Adrenal gland (tissue), 12 donors: ENCODE results near the gene MEGF11. TPM values are rescaled to one million over a fixed set of nuclear protein-coding genes. Genes with fewer than 3 reads are reported as not detected.

Experiments
- DNase-seq, 7 donors: peaks; one replicate each; pipeline ENCODE4 v3.0.0-alpha.2; 2019 to 2020
- H3K27ac ChIP-seq, 5 donors: fragments of 200-600 bp; sonication (generic) in 4 of 5; 1 replicate in 3 of 5; 2 replicates in 2 of 5; pipeline versions ENCODE4 v1.5.1 to v1.8.0; 2016 to 2020; ENCODE audit warnings: mild to moderate bottlenecking in 1 of 5
- H3K27me3 ChIP-seq: fragments of 200-600 bp; 2 replicates; pipeline ENCODE4 v1.8.0; 2021
- H3K36me3 ChIP-seq, 2 donors: fragments of 200-600 bp; replicated peaks in 1 of 2; 1 replicate in 1 of 2; 2 replicates in 1 of 2; pipeline versions ENCODE4 v1.5.1 to v1.8.0; 2018 to 2022
- H3K4me1 ChIP-seq, 2 donors: fragments of 200-600 bp; replicated peaks in 1 of 2; 1 replicate in 1 of 2; 2 replicates in 1 of 2; pipeline versions ENCODE4 v1.5.1 to v1.8.0; 2018 to 2021
- H3K4me3 ChIP-seq, 4 donors: fragments of 200-600 bp; sonication (generic) in 3 of 4; one replicate each; pipeline ENCODE4 v1.5.1; 2016 to 2018
- H3K9me3 ChIP-seq, 3 donors: fragments of 200-600 bp; sonication (generic) in 1 of 3; replicated peaks in 1 of 3; 1 replicate in 2 of 3; 2 replicates in 1 of 3; pipeline versions ENCODE4 v1.5.1 to v1.8.0; 2016 to 2021
- POLR2A ChIP-seq, 2 donors: fragments of 450-650 bp; IDR thresholded peaks; one replicate each; pipeline ENCODE4 v1.6.1; 2017; ENCODE audit warnings: antibody characterized with exemption in 2 of 2, mild to moderate bottlenecking in 2 of 2, moderate library complexity in 1 of 2
- WGBS, 4 donors: extraction: QIAGEN DNeasy Blood & Tissue Kit in 2 of 4; methylation state at CpG; one replicate each; pipeline versions ENCODE4 v1.1.5 to v1.1.7; 2013 to 2017; 5-methylcytosine and 5-hydroxymethylcytosine counted together
- intact Hi-C, 2 donors: fragments of 100-400 bp; cut with DNase I; formaldehyde crosslinking; loops; one replicate each; pipeline versions ENCODE4 v1.14.1 to v1.15.0; 2022 to 2023
- polyA plus RNA-seq, 3 donors: library from polyadenylated mRNA; stranded (reverse); fragments of 200-250 nt in 2 of 3; fragments of 350-450 nt in 1 of 3; fragmentation: Illumina TruSeq in 1 of 3; extraction: RNeasy Lipid Tissue Mini Kit (QIAGEN cat#74804) in 1 of 3; gene quantifications; one replicate each; pipeline ENCODE4 v1.2.3, GENCODE V29; 2013 to 2014
- total RNA-seq, 9 donors: library from RNA; depleted of rRNA in 4 of 9; stranded (reverse); fragments of >200 nt in 4 of 9; fragments of 120-200 nt in 1 of 9; fragmentation: NEBNext Ultra II Directional in 1 of 9; extraction: Animal tissue kit (Norgen Biotek cat#: 25700) in 1 of 9; gene quantifications; one replicate each; pipeline versions ENCODE4 v1.1.0 to v1.2.4, GENCODE V29; 2013 to 2023
- TF ChIP-seq, protein P1 (sequence below), 6 experiments: fragments of 450-650 bp in 4 of 6; fragments of 200-600 bp in 2 of 6; sonication (generic) in 1 of 6; IDR thresholded peaks; 1 replicate in 5 of 6; 2 replicates in 1 of 6; pipeline versions ENCODE4 v1.5.1 to v1.8.0; 2016 to 2021; ENCODE audit warnings: antibody characterized with exemption in 6 of 6, mild to moderate bottlenecking in 2 of 6, moderate library complexity in 1 of 6
- donor health status: healthy with polysubstance abuse.
- donor health status: Bipolar disorder and iron deficiency.
- donor health status: DM: yes; HTN: yes; CAD: no.
- donor health status: DM: no; HTN: no; CAD: no.
- donor health status: DM: no; HTN: no; CAD: no.
- donor health status: DM: yes; HTN: yes; CAD: no.

MEGF11 gene
- total and polyA plus RNA-seq, 12 donors = 0.04 to 0.98 (median 0.14) TPM; not detected in 5

DNA sequence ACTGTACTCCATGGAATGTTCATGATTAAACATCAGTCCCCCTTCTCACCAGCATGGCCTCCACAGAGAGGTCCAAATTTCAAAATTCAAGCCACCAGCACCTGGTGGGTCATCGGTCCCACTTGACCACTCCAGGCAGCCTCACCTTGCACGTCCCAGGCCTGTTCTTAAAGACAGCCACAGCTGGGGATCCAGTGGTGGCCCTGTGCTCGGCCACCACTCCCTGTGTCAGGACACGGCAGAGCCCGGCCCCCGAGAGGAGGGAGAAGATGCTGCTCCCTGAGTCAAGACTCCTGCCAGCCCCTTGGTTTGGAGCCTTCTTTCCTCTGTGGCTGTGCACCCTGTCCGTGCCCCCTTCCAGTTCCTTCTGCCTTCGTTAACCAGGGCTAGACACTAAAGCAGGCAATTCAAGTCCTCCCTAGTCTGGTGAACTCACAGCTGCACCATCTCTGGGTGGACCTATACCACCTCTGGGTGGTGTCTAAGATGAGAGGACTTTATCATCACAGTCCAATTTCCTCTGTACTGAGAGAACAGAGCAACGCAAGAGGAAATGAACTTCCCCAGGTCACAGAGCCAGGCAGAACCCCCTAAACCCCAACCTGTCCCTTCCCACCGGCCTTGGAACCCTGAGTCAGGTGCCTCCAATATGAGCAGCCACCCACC is 97.1 kb downstream of the MEGF11 start:
- Histone ChIP-seq H3K4me1 (no peaks in the 10 kb centered on the region), H3K36me3 (no peaks in the 10 kb centered on the region), H3K27me3 (no peaks in the 10 kb centered on the region), H3K27ac (no peak overlapping the region), H3K4me3 (no peak overlapping the region), H3K9me3 (no peaks in the 10 kb centered on the region)
- no peak for TF ChIP-seq POLR2A (IDR thresholded peaks at IDR 0.05)
- TF ChIP-seq, protein P1, sequence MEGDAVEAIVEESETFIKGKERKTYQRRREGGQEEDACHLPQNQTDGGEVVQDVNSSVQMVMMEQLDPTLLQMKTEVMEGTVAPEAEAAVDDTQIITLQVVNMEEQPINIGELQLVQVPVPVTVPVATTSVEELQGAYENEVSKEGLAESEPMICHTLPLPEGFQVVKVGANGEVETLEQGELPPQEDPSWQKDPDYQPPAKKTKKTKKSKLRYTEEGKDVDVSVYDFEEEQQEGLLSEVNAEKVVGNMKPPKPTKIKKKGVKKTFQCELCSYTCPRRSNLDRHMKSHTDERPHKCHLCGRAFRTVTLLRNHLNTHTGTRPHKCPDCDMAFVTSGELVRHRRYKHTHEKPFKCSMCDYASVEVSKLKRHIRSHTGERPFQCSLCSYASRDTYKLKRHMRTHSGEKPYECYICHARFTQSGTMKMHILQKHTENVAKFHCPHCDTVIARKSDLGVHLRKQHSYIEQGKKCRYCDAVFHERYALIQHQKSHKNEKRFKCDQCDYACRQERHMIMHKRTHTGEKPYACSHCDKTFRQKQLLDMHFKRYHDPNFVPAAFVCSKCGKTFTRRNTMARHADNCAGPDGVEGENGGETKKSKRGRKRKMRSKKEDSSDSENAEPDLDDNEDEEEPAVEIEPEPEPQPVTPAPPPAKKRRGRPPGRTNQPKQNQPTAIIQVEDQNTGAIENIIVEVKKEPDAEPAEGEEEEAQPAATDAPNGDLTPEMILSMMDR (IDR thresholded peaks at IDR 0.05) = no peak
- WGBS, 4 donors = 74 to 88% (median 82%) methylated on average over 9 to 10 of the region's 10 CpGs
- no peak for DNase-seq
- intact Hi-C loops = no loop called here

- WGBS, 4 donors = 87 to 92% (median 91%) methylated on average over 5 of the region's 5 CpGs
- no peaks in the 10 kb centered on the region for H3K27me3 ChIP-seq
- H3K36me3 ChIP-seq = no peaks in the 10 kb centered on the region
- H3K4me3 ChIP-seq = no peak overlapping the region
- H3K27ac ChIP-seq = no peak overlapping the region
- DNase-seq = no peak
- no peaks in the 10 kb centered on the region for H3K4me1 ChIP-seq
- H3K9me3 ChIP-seq = no peaks in the 10 kb centered on the region
- intact Hi-C loops = no loop called here
- TF ChIP-seq, protein P1 (IDR thresholded peaks at IDR 0.05) = no peak
- no peak for TF ChIP-seq POLR2A (IDR thresholded peaks at IDR 0.05)
Measured at GRCh38 chr15:66155065-66155464, 98.5 kb downstream of the MEGF11 start.

- no peaks in the 10 kb centered on the region for H3K36me3 ChIP-seq
- H3K4me3 ChIP-seq = no peak overlapping the region
- no peak overlapping the region for H3K27ac ChIP-seq
- no peaks in the 10 kb centered on the region for H3K9me3 ChIP-seq
- TF ChIP-seq, protein P1 (IDR thresholded peaks at IDR 0.05) = no peak
- no peak for TF ChIP-seq POLR2A (IDR thresholded peaks at IDR 0.05)
- H3K27me3 ChIP-seq = no peaks in the 10 kb centered on the region
- no peak for DNase-seq
- no peaks in the 10 kb centered on the region for H3K4me1 ChIP-seq
- intact Hi-C loops = no loop called here
- WGBS, 4 donors = 83 to 93% (median 85%) methylated on average over 4 of the region's 4 CpGs
Measured at GRCh38 chr15:66154581-66154980, 99.0 kb downstream of the MEGF11 start.

DNA sequence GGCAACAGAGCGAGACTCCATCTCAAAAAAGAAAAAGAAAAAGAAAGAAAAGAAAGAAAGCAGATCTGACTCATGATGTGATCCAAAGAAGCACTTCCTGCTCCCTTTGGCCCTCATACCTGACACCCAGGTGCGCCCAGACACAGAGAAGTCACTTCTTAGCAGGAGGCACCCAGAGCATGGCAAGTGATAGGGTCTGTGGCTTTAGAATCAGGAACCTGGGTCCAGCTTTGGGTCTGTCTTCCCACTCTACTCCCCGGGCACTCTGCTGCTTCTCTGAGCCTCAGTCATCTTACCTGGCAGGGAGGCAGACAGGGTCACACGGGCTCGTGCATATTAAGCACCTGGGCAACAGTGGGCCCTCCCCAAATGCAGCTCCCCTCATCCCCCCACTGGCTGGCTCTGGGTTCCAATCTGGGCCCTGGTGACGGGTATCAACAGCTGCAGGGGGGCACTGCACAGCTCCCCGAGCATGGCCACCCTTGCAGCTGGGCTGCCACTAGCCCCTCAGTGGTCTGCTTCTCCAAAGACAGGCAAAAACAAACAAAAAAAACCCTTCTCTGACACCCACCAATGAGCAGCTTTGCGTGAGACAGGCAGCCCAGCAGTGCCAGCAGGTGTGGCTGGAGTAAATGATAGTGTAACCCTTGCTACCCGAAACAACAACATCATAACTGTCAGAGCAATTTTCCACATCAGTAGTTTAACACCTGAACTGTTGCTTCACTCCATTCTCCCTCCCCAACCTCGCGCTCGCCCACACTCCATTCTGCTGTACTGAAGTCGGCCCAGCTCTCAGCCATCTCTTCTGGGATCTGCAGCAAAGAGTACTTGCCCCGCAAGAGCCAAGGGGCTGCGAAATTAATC is 99.8 kb downstream of the MEGF11 start:
- intact Hi-C loops = no loop called here
- H3K27me3 ChIP-seq = no peaks in the 10 kb centered on the region
- TF ChIP-seq POLR2A (IDR thresholded peaks at IDR 0.05) = no peak
- TF ChIP-seq, protein P1 (IDR thresholded peaks at IDR 0.05) = no peak
- H3K4me1 ChIP-seq = no peaks in the 10 kb centered on the region
- no peak overlapping the region for H3K27ac ChIP-seq
- H3K36me3 ChIP-seq = no peaks in the 10 kb centered on the region
- DNase-seq = no peak
- no peaks in the 10 kb centered on the region for H3K9me3 ChIP-seq
- H3K4me3 ChIP-seq = no peak overlapping the region
- WGBS, 4 donors = 64 to 84% (median 79%) methylated on average over 10 to 15 of the region's 15 CpGs
